Right atrium auricular region (tissue), 2 donors: ENCODE results near the gene FAM3A. TPM values are rescaled to one million over a fixed set of nuclear protein-coding genes. Genes with fewer than 3 reads are reported as not detected.
"Not testable (repeated sequence)": the region's sequence is repeated elsewhere in the genome, so short reads cannot be mapped to it uniquely, and the experiment has no call there.

ENCODE experiments used
- DNase-seq: peaks from one replicate; pipeline ENCODE4 v3.0.0-alpha.2; 2019; ENCODE audit warnings: low spot score
- H3K27ac ChIP-seq, 2 donors: fragments of 200-600 bp; sonication (generic); 1 replicate in 1 of 2; 2 replicates in 1 of 2; pipeline ENCODE4 v1.5.1; 2016 to 2019
- H3K27me3 ChIP-seq, 2 donors: fragments of 200-600 bp; sonication (generic); one replicate each; pipeline versions ENCODE4 v1.5.1 to v1.6.0; 2017 to 2019
- H3K36me3 ChIP-seq: fragments of 200-600 bp; sonication (generic); one replicate; pipeline ENCODE4 v1.5.1; 2016
- H3K4me1 ChIP-seq, 2 donors: fragments of 200-600 bp; sonication (generic); one replicate each; pipeline versions ENCODE4 v1.5.1 to v1.6.0; 2017 to 2019
- H3K4me3 ChIP-seq, 2 donors: fragments of 200-600 bp; sonication (generic); 1 replicate in 1 of 2; 2 replicates in 1 of 2; pipeline ENCODE4 v1.5.1; 2017 to 2019; ENCODE audit warnings: mild to moderate bottlenecking in 1 of 2, moderate library complexity in 1 of 2
- H3K9me3 ChIP-seq, 2 donors: fragments of 200-600 bp; sonication (generic); one replicate each; pipeline ENCODE4 v1.5.1; 2019
- CTCF ChIP-seq, 2 donors: fragments of 200-600 bp; sonication (generic); IDR thresholded peaks; one replicate each; pipeline ENCODE4 v1.5.1; 2019; ENCODE audit warnings: antibody characterized with exemption in 2 of 2
- total RNA-seq, 2 donors: library from RNA; depleted of rRNA; stranded (reverse); fragments of >200 nt; gene quantifications; one replicate each; pipeline ENCODE4 v1.1.0, GENCODE V29; 2016

Gene FAM3A
- total RNA-seq, 2 donors from 2014 or later = 47.1 to 61.2 TPM

- Histone ChIP-seq H3K4me1 (no peaks in the 10 kb centered on the region), H3K9me3 (no peaks in the 10 kb centered on the region), H3K4me3 (no peak overlapping the region), H3K36me3 (peaks cover 6% of the 10 kb centered on the region), H3K27me3 (no peaks in the 10 kb centered on the region), H3K27ac (no peak overlapping the region)
- no peak for DNase-seq
- no peak for TF ChIP-seq CTCF (IDR thresholded peaks at IDR 0.05)
Measured at GRCh38 chrX:154502098-154502497, 13.9 kb downstream of the FAM3A start.

GRCh38 chrX:154501423-154501822 lies 14.6 kb downstream of the FAM3A start:
- not testable (repeated sequence) for H3K27me3 ChIP-seq, H3K4me3 ChIP-seq, H3K4me1 ChIP-seq, H3K36me3 ChIP-seq, H3K9me3 ChIP-seq, H3K27ac ChIP-seq, DNase-seq

GRCh38 chrX:154496591-154497137 lies 19.4 kb downstream of the FAM3A start:
- not testable (repeated sequence) for DNase-seq, H3K27ac ChIP-seq, H3K9me3 ChIP-seq, H3K27me3 ChIP-seq, H3K4me3 ChIP-seq, H3K4me1 ChIP-seq, H3K36me3 ChIP-seq

- Histone ChIP-seq H3K9me3 (no peaks in the 10 kb centered on the region), H3K4me3 (no peak overlapping the region), H3K4me1 (no peaks in the 10 kb centered on the region), H3K36me3 (no peaks in the 10 kb centered on the region), H3K27ac (no peak overlapping the region), H3K27me3 (no peaks in the 10 kb centered on the region)
- TF ChIP-seq CTCF (IDR thresholded peaks at IDR 0.05) = no peak
- DNase-seq = no peak
Measured at GRCh38 chrX:154495472-154495922, 20.5 kb downstream of the FAM3A start.

GRCh38 chrX:154494715-154495114 lies 21.3 kb downstream of the FAM3A start:
- H3K27ac ChIP-seq = no peak overlapping the region
- no peak for DNase-seq
- no peak for TF ChIP-seq CTCF (IDR thresholded peaks at IDR 0.05)
- H3K36me3 ChIP-seq = no peaks in the 10 kb centered on the region
- no peak overlapping the region for H3K4me3 ChIP-seq
- no peaks in the 10 kb centered on the region for H3K9me3 ChIP-seq
- H3K27me3 ChIP-seq = no peaks in the 10 kb centered on the region
- H3K4me1 ChIP-seq = no peaks in the 10 kb centered on the region

GRCh38 chrX:154490414-154491083 lies 25.5 kb downstream of the FAM3A start, which contains the start of gene SLC10A3:
TSS of gene SLC10A3 (minus strand) at chrX:154490629. CDS start at chrX:154488940, 1,689 bp downstream.
- TF ChIP-seq CTCF (IDR thresholded peaks at IDR 0.05) = peak in 1 of 2 donors; percentile 36

More at GRCh38 chrX:154490414-154491083, 25.5 kb downstream of the FAM3A start, which contains the start of gene SLC10A3:
- Histone ChIP-seq H3K27me3 (no peaks in the 10 kb centered on the region), H3K4me3 (peak within 1 kb of the TSS; percentile 52 to 67), H3K4me1 (peaks cover 0 to 2% of the 10 kb centered on the region in 2 donors), H3K9me3 (no peaks in the 10 kb centered on the region), H3K36me3 (no peaks in the 10 kb centered on the region), H3K27ac (peak within 1 kb of the TSS; percentile 90 to 93)
- peak; percentile 95 for DNase-seq
